Inflammatory macrophage (primary cell): Measurements from ENCODE around the gene ACTR1A.
A peak's percentile ranks its signal among the peaks of the same experiment; 100 is the strongest.
"Not testable (repeated sequence)": the region's sequence is repeated elsewhere in the genome, so short reads cannot be mapped to it uniquely, and the experiment has no call there.

Experiments
- DNase-seq, 2 donors: peaks; one replicate each; pipeline ENCODE4 v3.0.0-alpha.2; 2020 to 2022

ACTR1A gene

GRCh38 chr10:102480396-102480795, 22.1 kb downstream of the ACTR1A start:
- no peak for DNase-seq

GRCh38 chr10:102479651-102480050, 22.9 kb downstream of the ACTR1A start:
- no peak for DNase-seq

- peak in 1 of 2 donors; percentile 11 for DNase-seq
These were observed 25.9 kb downstream of the ACTR1A start for GRCh38 chr10:102476466-102477141.

GRCh38 chr10:102475451-102476040, 27.0 kb downstream of the ACTR1A start:
- DNase-seq = no peak

- DNase-seq = no peak
These were observed 28.8 kb downstream of the ACTR1A start for GRCh38 chr10:102473445-102474331.

- DNase-seq = no peak
These were observed 31.6 kb downstream of the ACTR1A start for GRCh38 chr10:102470579-102471546.

- DNase-seq = no peak
These were observed 33.8 kb downstream of the ACTR1A start for GRCh38 chr10:102468683-102469082.

GRCh38 chr10:102467971-102468438, 34.5 kb downstream of the ACTR1A start:
- peak; percentile 83 to 87 for DNase-seq

- DNase-seq = no peak
These were observed 35.2 kb downstream of the ACTR1A start for GRCh38 chr10:102467318-102467717.

- DNase-seq = no peak
These were observed 37.0 kb downstream of the ACTR1A start for GRCh38 chr10:102465466-102465865.

- no peak for DNase-seq
These were observed 38.5 kb downstream of the ACTR1A start for GRCh38 chr10:102463983-102464382.

GRCh38 chr10:102462512-102463054, 39.9 kb downstream of the ACTR1A start:
- no peak for DNase-seq

GRCh38 chr10:102461187-102462054, 41.1 kb downstream of the ACTR1A start:
- peak; percentile 83 to 90 for DNase-seq

- DNase-seq = no peak
These were observed 41.7 kb downstream of the ACTR1A start for GRCh38 chr10:102460836-102461186.

GRCh38 chr10:102458656-102459055, 43.9 kb downstream of the ACTR1A start:
- DNase-seq = no peak

- no peak for DNase-seq
These were observed 44.8 kb downstream of the ACTR1A start for GRCh38 chr10:102457591-102458150.

- peak; percentile 80 to 89 for DNase-seq
These were observed 46.5 kb downstream of the ACTR1A start for GRCh38 chr10:102455893-102456471.

- DNase-seq = not testable (repeated sequence)
These were observed 47.6 kb downstream of the ACTR1A start for GRCh38 chr10:102454662-102455487.

- DNase-seq = peak in 1 of 2 donors; percentile 20
These were observed 49.0 kb downstream of the ACTR1A start for GRCh38 chr10:102453502-102453901.
